Keratinocyte (primary cell): Measurements from ENCODE around the gene UBE2E1. TPM values are rescaled to one million over a fixed set of nuclear protein-coding genes. Genes with fewer than 3 reads are reported as not detected.

Source experiments
- DNase-seq: peaks from one replicate; pipeline ENCODE4 v3.0.0-alpha.2; 2011; ENCODE audit warnings: low read depth, missing footprints, low spot score
- FAIRE-seq: peaks from 2 replicates; lab custom pipeline; 2011; peaks lifted over from hg19 to GRCh38; lab: Jason Lieb, UNC
- H2AFZ ChIP-seq: 2 replicates; pipeline ENCODE4 v1.6.0; 2012; ENCODE audit warnings: low read length, control low read depth, inconsistent platforms; ENCODE audit not compliant: control insufficient read depth
- H3K27ac ChIP-seq: 2 replicates; pipeline ENCODE4 v1.5.1; 2011; ENCODE audit warnings: low read length; ENCODE audit not compliant: control insufficient read depth, insufficient read depth
- H3K27me3 ChIP-seq: 3 replicates; pipeline ENCODE4 v1.6.0; 2011; ENCODE audit warnings: low read length; ENCODE audit not compliant: control insufficient read depth, insufficient read depth; ENCODE audit errors: extremely low read depth
- H3K36me3 ChIP-seq, 2 experiments: 2 replicates in 1 of 2; 3 replicates in 1 of 2; pipeline ENCODE4 v1.5.1; 2011; ENCODE audit warnings: low read length in 2 of 2, mild to moderate bottlenecking in 1 of 2; ENCODE audit not compliant: control insufficient read depth in 2 of 2, insufficient read depth in 2 of 2; ENCODE audit errors: extremely low read depth in 1 of 2
- H3K4me1 ChIP-seq: 3 replicates; pipeline ENCODE4 v1.5.1; 2011; ENCODE audit warnings: low read length; ENCODE audit not compliant: control insufficient read depth, insufficient read depth; ENCODE audit errors: extremely low read depth
- H3K4me2 ChIP-seq: 3 replicates; pipeline ENCODE4 v1.6.0; 2011; ENCODE audit warnings: low read depth, low read length; ENCODE audit not compliant: control insufficient read depth, insufficient read depth; ENCODE audit errors: extremely low read depth
- H3K4me3 ChIP-seq, 3 experiments: fragments of 200-600 bp in 1 of 3; sonication (generic) in 1 of 3; 2 replicates in 2 of 3; 3 replicates in 1 of 3; pipeline ENCODE4 v1.5.1; 2011 to 2016; ENCODE audit warnings: low read length in 3 of 3, mild to moderate bottlenecking in 3 of 3, control low read depth in 2 of 3, inconsistent platforms in 1 of 3, low read depth in 1 of 3, mixed read lengths in 1 of 3, mixed run types in 1 of 3, moderate library complexity in 1 of 3; ENCODE audit not compliant: control insufficient read depth in 2 of 3, insufficient read depth in 2 of 3; ENCODE audit errors: extremely low read depth in 1 of 3
- H3K79me2 ChIP-seq: 2 replicates; pipeline ENCODE4 v1.6.0; 2012; ENCODE audit warnings: low read length; ENCODE audit not compliant: control insufficient read depth, insufficient read depth
- H3K9ac ChIP-seq: 3 replicates; pipeline ENCODE4 v1.6.0; 2011; ENCODE audit warnings: low read length; ENCODE audit not compliant: control insufficient read depth, insufficient read depth; ENCODE audit errors: extremely low read depth
- H3K9me1 ChIP-seq: 3 replicates; pipeline ENCODE4 v1.6.0; 2011; ENCODE audit warnings: low read length; ENCODE audit not compliant: control insufficient read depth, insufficient read depth; ENCODE audit errors: extremely low read depth
- H3K9me3 ChIP-seq: 2 replicates; pipeline ENCODE4 v1.5.1; 2012; ENCODE audit warnings: low read depth, low read length; ENCODE audit not compliant: control insufficient read depth
- H4K20me1 ChIP-seq: 3 replicates; pipeline ENCODE4 v1.6.0; 2011; ENCODE audit warnings: low read length; ENCODE audit not compliant: control insufficient read depth, insufficient read depth; ENCODE audit errors: extremely low read depth
- CTCF ChIP-seq, 3 experiments: IDR thresholded peaks in 1 of 3; conservative IDR thresholded peaks in 1 of 3; optimal IDR thresholded peaks in 1 of 3; 2 replicates in 2 of 3; 3 replicates in 1 of 3; pipeline versions ENCODE3 to v1.5.1; 2011; ENCODE audit warnings: low read length in 3 of 3, mild to moderate bottlenecking in 3 of 3, moderate library complexity in 2 of 3, control low read depth in 1 of 3, inconsistent platforms in 1 of 3; ENCODE audit not compliant: insufficient read depth in 2 of 3; ENCODE audit errors: extremely low read depth in 1 of 3
- EZH2 ChIP-seq: IDR thresholded peaks from one replicate; pipeline ENCODE4 v1.6.1; 2012; ENCODE audit warnings: inconsistent platforms, mild to moderate bottlenecking, low read length, moderate library complexity
- dilution Hi-C: fragments of 300-500 bp; cut with MboI; formaldehyde crosslinking; loops from one replicate; pipeline ENCODE4 v1.7.0; 2020; ENCODE audit warnings: low sequenced_read_pairs; ENCODE audit not compliant: extremely low pct_ligation_motif_present
- polyA plus RNA-seq, 5 experiments: library from polyadenylated mRNA; depleted of rRNA in 3 of 5; stranded (reverse) in 3 of 5; stranded (forward) in 1 of 5; unstranded in 1 of 5; fragments of >200 nt; gene quantifications; 1 replicate in 1 of 5; 2 replicates in 3 of 5; 3 replicates in 1 of 5; pipeline versions ENCODE4 v1.2.1 to v1.2.3, GENCODE V29; 2011 to 2012; ENCODE audit warnings: missing spikeins in 2 of 5, low read depth in 1 of 5, low replicate concordance in 1 of 5

Gene UBE2E1
- polyA plus RNA-seq, 1 donor (not counting 4 experiments of a cell fraction or from before 2014, with no cell fraction given): 205 TPM

- Histone ChIP-seq H3K9ac (no peak overlapping the region), H3K4me2 (no peak overlapping the region), H2AFZ (no peak overlapping the region), H3K36me3 (peaks cover 0 to 4% of the 10 kb centered on the region in 2 experiments), H3K4me3 (no peak overlapping the region), H3K4me1 (peaks cover 11% of the 10 kb centered on the region), H3K9me1 (no peaks in the 10 kb centered on the region), H3K27ac (no peak overlapping the region), H3K27me3 (no peaks in the 10 kb centered on the region), H4K20me1 (peaks cover 2% of the 10 kb centered on the region), H3K79me2 (peaks cover 55% of the 10 kb centered on the region), H3K9me3 (no peaks in the 10 kb centered on the region)
- FAIRE-seq: no peak
- dilution Hi-C loops: no loop called here
- DNase-seq: no peak
- no peak for TF ChIP-seq CTCF (optimal IDR thresholded peaks at IDR 0.05 in 1 of 3, IDR thresholded peaks at IDR 0.05 in 1 of 3, conservative IDR thresholded peaks at IDR 0.05 in 1 of 3; ENCODE audit: extremely low read depth in 1 of 3, insufficient read depth in 2 of 3, low read length in 3 of 3)
- no peak for TF ChIP-seq EZH2
These were observed 30.0 kb downstream of the UBE2E1 start for GRCh38 chr3:23835802-23836201.

- Histone ChIP-seq H3K27ac (no peak overlapping the region), H3K79me2 (peaks cover 62% of the 10 kb centered on the region), H2AFZ (no peak overlapping the region), H3K9ac (no peak overlapping the region), H3K9me3 (no peaks in the 10 kb centered on the region), H3K27me3 (no peaks in the 10 kb centered on the region), H4K20me1 (peaks cover 2% of the 10 kb centered on the region), H3K36me3 (peaks cover 0 to 4% of the 10 kb centered on the region in 2 experiments), H3K4me2 (no peak overlapping the region), H3K9me1 (no peaks in the 10 kb centered on the region), H3K4me3 (no peak overlapping the region), H3K4me1 (peaks cover 3% of the 10 kb centered on the region)
- dilution Hi-C loops: no loop called here
- no peak for DNase-seq
- FAIRE-seq: peak; percentile 56
- TF ChIP-seq CTCF (optimal IDR thresholded peaks at IDR 0.05 in 1 of 3, IDR thresholded peaks at IDR 0.05 in 1 of 3, conservative IDR thresholded peaks at IDR 0.05 in 1 of 3; ENCODE audit: extremely low read depth in 1 of 3, insufficient read depth in 2 of 3, low read length in 3 of 3): no peak
- TF ChIP-seq EZH2: no peak
These were observed 30.9 kb downstream of the UBE2E1 start for GRCh38 chr3:23836536-23837230.
